Right kidney (tissue), 1 donor: ENCODE data around the gene HOXA4.
A peak's percentile ranks its signal among the peaks of the same experiment; 100 is the strongest.

Experiments used
- DNase-seq: peaks from one replicate; pipeline ENCODE4 v3.0.0-alpha.2; 2016

Gene HOXA4

GRCh38 chr7:27170426-27171324 lies 40.1 kb upstream of the HOXA4 start:
- no peak for DNase-seq

- peak; percentile 84 for DNase-seq
Measured at GRCh38 chr7:27169658-27170425, 39.3 kb upstream of the HOXA4 start.

DNA sequence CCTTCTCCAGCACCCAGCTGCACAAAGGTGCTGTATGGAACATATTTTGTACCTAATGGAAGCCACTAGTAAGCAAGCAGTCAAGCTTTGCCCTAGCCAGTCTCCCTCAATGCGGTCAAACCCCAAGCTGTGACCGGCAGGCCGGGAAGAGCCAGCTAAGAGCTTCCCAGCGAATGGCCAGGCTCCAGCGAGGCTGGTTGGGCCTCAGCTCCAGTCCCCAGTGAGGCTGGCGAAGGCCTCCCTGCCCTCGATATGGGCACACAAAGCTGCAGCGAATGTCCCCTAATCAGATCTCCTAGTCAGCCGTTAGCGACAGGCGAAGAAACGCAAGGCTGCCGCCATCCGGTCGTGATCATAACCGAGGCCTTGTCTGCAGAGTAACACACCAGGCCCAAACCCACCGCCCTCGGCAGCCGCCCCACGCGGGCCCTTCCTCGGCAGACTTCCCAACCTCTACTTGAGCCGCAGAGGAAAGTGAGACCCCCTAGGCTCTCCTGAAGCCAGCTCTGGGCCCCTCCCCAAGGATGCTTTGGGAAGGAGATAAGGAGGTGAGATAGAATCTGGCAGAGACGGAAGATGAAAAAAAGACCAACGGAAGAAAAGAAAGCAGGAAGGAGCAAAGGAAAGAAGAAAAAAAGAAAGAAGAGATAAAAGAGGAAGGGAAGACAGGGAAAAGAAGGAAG lies 37.8 kb upstream of the HOXA4 start:
- peak; percentile 84 for DNase-seq

GRCh38 chr7:27167916-27168264 lies 37.3 kb upstream of the HOXA4 start:
- DNase-seq = no peak

- peak; percentile 84 for DNase-seq
Measured at GRCh38 chr7:27166531-27167505, 36.3 kb upstream of the HOXA4 start.

DNA sequence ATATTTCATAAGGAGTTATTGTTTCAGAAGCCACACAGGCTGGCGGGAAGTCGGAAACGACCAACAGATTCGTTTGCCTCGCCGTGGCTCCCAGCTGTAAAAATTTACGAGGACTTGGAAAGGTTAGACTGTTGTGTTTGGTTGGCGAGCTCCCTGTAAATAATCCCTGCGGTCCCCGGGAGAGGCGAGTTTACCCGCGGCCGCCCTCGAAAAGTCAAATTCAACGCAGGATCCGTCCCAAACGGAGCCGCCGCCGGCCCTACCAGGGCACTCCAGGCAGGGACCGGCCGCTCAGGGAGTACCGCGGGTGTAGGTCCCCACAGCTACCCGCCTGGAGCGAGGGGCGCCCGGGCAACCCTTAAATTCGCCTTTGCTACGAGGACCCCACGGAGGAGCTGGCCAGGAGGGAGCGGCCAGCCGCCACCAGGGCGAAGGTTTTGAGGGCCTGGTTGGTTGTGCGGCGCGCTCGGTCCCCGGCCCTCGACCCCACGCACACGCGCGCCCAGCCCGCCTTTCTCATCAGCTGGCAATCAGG lies 35.5 kb upstream of the HOXA4 start:
- DNase-seq = peak; percentile 84

- peak; percentile 81 for DNase-seq
Measured at GRCh38 chr7:27165089-27165995, 34.8 kb upstream of the HOXA4 start, which contains the start of gene HOXA9. TSS of gene HOXA9 (minus strand) at chr7:27165537. CDS start at chr7:27165457, 80 bp downstream.

GRCh38 chr7:27164367-27165088 lies 34.0 kb upstream of the HOXA4 start:
- peak; percentile 82 for DNase-seq

- DNase-seq = no peak
Measured at GRCh38 chr7:27164045-27164366, 33.4 kb upstream of the HOXA4 start.

- DNase-seq = no peak
Measured at GRCh38 chr7:27163288-27164044, 32.9 kb upstream of the HOXA4 start.

- no peak for DNase-seq
Measured at GRCh38 chr7:27162561-27163287, 32.2 kb upstream of the HOXA4 start.

DNA sequence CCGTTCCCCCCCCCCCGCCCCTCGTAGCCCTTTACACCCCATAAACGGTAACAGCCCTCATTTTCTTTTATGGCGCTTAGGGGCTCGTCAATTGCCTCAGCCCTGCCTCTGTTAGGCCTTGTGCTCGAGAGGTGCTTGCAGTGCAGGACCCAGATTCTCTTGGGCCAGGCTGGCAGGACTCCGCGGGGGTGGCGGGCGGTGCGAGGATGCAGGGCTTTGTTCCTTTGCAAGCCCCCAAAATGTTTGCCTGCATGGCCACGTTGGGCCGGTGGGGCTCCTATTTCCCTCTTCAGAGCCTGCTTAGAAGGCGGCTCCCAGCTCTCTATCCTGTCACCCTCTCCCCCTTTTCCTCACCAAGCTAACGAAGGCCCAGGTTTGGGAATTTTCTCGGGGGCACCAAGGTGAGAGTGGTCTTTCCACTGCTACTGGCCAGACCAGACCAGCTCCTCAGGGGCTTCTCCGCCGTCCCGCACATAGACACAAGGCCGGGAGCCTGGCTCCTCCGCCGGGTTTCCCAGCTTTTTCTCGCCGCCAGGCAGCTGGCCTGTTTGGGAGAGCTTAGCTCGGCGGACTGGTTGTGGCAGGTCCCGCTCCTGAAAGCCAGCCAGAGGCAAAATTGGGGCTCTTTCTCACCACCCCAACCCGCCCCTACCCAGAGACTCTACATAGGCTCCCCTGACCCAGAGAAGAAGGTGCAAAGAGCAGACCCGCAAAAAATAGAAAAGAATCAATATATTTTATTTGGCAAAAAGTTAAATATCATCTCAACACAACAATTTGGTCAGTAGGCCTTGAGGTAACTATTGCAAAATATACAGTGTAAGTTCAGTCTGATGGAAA lies 31.4 kb upstream of the HOXA4 start:
- DNase-seq = peak; percentile 83

- peak; percentile 86 for DNase-seq
Measured at GRCh38 chr7:27161214-27161720, 30.7 kb upstream of the HOXA4 start.

DNA sequence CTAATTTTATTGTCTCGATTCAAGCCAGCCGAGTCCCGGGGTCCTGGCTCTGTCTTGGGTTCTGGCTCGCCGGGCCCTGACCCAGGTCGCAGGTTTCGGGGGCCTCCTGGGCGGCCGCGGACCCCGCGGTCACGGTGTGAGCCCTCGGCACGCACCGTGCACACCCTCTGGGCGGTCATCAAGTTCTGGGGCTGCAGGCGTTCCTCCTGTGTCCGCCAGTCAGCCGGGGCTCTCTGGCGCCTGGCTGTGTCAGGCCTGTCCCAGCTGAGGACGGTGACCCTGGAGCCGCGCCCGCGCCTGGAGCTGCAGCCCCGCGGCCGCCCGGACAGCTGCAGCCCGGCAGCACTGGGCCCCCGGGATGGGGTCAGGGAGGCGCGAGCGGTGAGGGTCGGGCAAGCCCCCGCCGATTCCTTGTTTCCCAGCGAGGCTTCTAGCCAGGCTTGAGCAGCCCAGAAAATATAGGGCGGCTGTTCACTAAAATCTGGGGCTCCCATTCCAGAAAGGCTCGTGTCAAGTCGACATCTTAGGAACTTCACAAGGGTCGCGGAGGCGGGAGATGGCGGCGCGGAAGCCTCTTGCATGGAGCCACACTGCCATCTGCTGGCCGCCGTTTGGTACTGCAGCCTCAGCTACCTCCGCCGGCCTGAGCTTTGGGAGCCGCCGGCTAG lies 30.1 kb upstream of the HOXA4 start:
- DNase-seq = no peak

DNA sequence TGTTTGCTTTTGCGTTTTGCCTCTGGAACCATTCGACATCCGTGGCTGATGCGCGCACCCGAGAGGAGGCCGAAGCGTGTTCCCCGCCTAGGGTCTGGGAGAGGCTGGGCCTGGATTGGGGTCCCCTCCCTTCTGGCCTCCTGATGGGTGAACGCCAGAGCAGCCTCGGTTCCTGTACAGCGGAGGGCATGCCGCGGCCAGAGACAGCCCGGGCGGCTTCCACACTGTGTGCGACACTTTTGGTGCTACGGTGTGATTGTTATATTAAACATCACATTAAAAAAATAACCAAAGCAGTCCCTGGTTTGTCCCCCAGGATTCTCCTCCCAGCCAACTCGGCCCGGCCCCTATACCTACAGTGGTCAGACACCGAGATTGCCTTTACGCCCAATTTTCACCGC lies 29.6 kb upstream of the HOXA4 start:
- peak; percentile 84 for DNase-seq
